Astrocyte of the cerebellum (primary cell): ENCODE data around the gene C1orf159.

ENCODE experiments used
- DNase-seq: peaks from one replicate; pipeline ENCODE4 v3.0.0-alpha.2; 2011; ENCODE audit warnings: low read depth
- H3K4me3 ChIP-seq: 2 replicates; pipeline ENCODE4 v1.5.1; 2011; ENCODE audit warnings: mild to moderate bottlenecking, low read depth, low read length, moderate library complexity
- in situ Hi-C: cut with HindIII; loops from 2 replicates; pipeline ENCODE4 v1.10.0; 2017; ENCODE audit warnings: low sequenced_read_pairs
- TF ChIP-seq, protein P1 (sequence below): IDR thresholded peaks from 2 replicates; pipeline ENCODE4 v1.5.1; 2012; ENCODE audit warnings: low read length, low read depth, moderate library complexity, mild to moderate bottlenecking; ENCODE audit errors: missing control alignments

Gene C1orf159

DNA sequence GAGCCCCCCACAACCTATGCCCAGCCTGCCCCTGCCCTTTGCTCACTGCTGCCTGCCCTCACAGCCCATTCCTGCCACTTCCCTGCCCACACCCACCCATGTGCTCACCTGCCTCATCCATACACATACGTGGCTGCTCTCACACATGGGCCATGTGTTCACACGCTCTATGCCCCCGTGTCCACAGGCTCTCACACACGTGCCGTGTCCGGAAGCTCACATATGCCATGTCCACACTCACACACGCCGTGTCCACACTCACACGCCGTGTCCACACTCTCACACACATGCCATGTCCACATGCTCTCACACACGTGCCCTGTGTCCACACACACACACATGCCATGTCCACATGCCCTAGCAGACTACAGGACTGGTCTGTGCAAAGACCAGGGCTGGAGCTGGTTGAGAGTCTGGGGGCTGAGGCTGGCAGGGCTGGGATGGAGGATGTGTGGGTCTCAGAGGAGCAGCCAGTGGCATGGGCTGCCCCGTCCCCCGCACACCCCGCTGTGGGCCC is 41.2 kb downstream of the C1orf159 start:
- no peak overlapping the region for H3K4me3 ChIP-seq
- TF ChIP-seq, protein P1, sequence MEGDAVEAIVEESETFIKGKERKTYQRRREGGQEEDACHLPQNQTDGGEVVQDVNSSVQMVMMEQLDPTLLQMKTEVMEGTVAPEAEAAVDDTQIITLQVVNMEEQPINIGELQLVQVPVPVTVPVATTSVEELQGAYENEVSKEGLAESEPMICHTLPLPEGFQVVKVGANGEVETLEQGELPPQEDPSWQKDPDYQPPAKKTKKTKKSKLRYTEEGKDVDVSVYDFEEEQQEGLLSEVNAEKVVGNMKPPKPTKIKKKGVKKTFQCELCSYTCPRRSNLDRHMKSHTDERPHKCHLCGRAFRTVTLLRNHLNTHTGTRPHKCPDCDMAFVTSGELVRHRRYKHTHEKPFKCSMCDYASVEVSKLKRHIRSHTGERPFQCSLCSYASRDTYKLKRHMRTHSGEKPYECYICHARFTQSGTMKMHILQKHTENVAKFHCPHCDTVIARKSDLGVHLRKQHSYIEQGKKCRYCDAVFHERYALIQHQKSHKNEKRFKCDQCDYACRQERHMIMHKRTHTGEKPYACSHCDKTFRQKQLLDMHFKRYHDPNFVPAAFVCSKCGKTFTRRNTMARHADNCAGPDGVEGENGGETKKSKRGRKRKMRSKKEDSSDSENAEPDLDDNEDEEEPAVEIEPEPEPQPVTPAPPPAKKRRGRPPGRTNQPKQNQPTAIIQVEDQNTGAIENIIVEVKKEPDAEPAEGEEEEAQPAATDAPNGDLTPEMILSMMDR: no peak
- no peak for DNase-seq
- in situ Hi-C loops: no loop called here

DNA sequence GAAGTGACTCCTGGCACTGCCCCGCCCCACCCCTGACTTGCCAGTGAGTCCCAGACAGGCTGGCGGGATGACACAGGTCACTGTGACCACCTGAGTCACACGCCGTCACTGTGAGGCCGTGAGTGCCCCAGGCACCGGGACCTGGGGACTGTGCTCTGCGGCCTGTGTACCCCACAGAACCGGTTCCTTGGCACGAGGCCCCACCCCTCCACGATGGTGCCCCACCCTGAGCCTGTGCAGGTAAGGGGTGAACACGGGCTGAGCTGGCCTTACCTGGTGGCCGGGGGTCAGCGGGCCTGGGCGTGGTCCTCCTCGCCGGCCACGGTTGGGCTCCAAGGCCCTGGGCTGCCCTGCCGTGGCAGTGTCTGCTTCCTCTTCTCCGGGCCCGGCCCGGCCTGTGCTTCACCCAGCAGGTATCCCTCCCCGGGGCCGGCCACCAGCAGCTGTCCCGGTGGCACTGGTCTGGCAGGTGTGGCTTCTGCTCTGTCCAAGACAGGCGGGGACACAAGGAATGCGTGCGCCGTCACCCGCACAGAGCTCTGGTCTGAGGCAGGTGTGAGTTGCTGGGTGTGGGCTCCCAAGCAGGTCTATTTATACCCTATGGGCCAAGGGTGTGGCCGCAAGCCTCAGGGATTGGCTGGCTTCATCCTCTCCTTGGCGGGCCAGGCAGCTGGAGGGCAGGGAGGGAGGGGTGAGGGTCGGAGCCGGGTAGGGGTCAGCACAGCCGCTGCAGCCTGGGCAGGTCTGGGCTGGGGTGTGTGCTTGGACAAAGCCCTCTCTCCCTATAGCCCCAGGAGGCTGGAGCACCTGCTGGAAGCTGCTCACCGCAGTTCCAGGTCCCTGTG is 41.9 kb downstream of the C1orf159 start, which contains the start of gene RNF223:
Gene RNF223, minus strand, starts transcription at position 564 of the 845 bp plus-strand sequence. CDS start 1,740 bp downstream, outside the sequence.
- H3K4me3 ChIP-seq: no peak within 1 kb of the TSS
- in situ Hi-C loops: no loop called here
- TF ChIP-seq, protein P1: no peak
- DNase-seq: no peak

DNA sequence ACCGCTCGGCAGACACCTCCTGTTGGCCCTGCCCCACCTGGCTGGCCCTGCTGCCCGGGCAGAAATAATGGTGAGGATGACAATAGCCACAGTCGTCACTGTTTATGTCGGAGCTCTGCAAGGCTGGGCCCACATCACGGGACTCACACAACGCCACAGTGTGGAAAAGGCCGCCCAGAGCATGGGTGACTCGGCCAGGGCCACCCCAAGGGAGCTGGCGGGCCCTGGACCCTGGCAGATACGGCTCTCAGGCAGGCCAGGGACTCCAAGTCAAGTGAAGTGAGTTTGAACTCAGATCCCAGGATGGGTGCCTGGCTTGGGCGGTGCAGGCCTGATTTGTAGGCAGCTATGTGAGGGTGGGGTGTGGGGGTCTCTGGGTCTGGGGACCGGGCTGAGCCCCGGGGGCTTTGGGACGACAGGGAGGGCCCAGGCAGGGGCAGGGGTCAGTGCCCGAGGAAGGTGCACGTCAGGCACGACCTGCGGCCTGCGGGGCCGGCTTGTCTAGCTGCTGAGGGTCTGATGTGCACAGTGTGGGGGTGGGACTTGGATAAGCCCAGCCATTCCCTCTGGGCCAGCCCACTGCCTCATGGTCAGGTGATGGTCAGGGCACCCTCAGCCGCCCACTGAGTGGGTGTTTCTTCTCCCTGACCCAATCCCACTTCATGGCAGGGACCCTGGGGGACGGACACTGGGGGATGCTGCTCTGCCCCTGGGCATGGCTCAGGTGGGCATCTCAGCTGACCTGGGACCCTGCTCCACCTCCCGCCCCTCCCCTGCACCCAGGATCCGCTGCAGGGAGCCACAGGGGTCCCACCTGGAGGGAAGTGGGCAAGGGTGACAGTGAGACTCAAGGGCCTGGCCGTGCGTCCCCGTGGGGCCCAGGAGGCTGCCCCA is 42.8 kb downstream of the C1orf159 start:
- in situ Hi-C loops: no loop called here
- TF ChIP-seq, protein P1: no peak
- no peak overlapping the region for H3K4me3 ChIP-seq
- no peak for DNase-seq

DNA sequence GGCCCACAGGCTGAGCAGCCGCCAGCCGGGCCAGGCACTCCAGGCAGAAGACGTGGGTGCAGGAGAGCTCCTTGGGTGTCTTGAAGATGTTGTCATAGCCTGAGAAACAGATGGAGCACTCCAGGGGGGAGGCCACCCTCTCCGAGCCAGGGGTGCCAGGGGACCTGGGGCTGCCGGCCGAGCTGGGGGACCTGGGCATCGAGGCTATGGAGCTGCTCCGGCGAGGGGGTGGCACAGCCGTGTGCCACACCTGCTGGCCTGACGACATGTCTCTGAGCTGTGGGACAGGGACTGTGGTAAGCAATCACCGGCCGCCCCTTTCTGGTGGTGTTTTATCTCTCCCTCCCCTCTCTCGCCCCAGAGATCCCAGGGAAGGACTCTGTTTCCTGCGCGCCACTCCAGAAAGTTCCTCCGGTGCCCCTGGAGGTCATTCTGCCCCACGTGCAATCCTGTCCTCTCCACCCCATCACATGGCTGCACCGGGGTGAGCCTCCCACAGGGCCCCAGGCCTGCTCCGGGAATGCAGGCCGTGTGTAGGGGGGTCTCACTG is 43.5 kb downstream of the C1orf159 start:
- in situ Hi-C loops: no loop called here
- TF ChIP-seq, protein P1: no peak

DNA sequence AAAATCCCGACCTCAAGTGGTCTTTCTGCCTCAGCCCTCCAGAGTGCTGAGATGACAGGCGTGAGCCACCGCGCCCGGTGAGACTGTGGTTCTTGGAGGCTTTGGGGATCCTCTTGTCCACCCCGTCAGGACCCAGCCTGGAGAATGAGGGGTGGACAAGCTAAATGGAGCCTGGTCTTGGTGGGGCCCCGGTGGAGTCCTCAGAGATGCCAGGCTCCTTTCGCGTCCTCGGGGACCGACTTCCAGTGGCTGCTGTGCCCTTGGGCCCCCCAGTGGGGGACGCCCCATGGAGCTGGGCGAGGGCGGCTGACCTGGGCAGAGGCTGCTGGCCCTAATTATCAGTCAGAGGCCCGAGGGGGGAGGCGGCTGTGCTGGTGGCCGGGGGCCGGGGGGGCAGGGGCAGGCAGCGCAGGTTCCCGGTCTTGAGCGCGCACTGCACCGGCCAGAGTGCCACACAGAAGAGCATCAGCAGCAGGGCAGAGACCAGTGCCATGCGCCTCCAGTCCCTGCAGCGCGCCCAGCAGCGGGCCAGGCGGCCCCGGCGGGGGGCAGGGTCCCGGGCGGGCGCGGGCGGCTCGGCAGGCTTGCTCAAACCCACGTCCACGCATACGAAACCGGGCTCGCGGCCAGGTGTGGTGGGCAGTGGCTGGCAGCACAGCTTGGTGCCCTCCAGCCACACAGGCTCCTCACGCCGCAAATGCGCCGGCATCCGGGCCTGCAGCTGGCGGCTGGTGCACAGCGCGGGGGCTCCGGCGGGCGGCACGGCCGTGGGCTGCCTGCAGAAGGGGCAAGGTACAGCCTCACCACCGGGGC is 44.2 kb downstream of the C1orf159 start:
- TF ChIP-seq, protein P1: no peak
- DNase-seq: no peak
- in situ Hi-C loops: no loop called here
- H3K4me3 ChIP-seq: no peak overlapping the region

More for the DNA sequence above, 43.5 kb downstream of the C1orf159 start:
- no peak for DNase-seq
- H3K4me3 ChIP-seq: no peak overlapping the region
